SHP77 (cell line): ENCODE data around the gene VANGL2.
A peak's percentile ranks its signal among the peaks of the same experiment; 100 is the strongest.
"Not testable (repeated sequence)": the region's sequence is repeated elsewhere in the genome, so short reads cannot be mapped to it uniquely, and the experiment has no call there.

ENCODE experiments used
- DNase-seq, 2 experiments: peaks; one replicate each; lab custom pipeline; 2025; lab: John Stamatoyannopoulos, UW

VANGL2 gene

DNA sequence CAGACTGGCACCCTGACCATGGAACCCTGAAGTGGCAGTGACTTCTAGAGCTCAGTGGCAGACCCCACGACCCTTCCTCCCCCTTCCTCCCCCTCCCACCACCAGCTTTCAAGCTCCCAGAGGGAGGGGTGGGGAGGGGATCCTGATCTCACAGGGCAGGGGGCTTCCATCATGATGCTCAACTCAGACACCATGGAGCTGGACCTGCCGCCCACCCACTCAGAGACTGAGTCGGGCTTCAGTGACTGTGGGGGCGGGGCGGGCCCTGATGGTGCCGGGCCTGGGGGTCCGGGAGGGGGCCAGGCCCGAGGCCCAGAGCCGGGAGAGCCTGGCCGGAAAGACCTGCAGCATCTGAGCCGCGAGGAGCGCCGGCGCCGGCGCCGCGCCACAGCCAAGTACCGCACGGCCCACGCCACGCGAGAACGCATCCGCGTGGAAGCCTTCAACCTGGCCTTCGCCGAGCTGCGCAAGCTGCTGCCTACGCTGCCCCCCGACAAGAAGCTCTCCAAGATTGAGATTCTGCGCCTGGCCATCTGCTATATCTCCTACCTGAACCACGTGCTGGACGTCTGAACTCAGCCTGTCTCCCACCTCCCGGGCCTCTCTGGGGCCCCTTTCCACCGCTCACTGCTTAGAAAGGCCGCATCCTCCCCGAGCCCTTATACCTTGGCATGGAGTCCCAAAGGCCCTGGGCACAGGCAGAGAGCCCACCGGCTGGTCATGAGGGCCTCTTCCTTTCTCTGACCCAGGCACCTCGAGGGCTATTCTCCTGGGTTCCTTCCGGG lies 29.6 kb upstream of the VANGL2 start:
- DNase-seq = no peak

DNA sequence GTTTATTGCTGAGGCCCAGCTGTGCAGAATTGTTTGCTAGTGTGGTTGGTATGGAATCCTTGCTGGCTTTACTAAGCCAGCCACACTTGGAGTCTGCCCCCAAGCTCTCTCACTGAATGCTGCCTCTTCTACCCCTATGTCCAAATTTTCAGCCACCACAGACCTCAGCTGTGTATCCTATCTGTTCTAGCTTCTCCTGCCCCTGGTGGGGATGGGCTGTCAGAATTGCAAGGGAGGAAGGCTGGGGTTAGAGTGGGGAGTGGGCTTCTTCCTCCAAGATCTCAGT lies 29.1 kb upstream of the VANGL2 start:
- DNase-seq = no peak

DNA sequence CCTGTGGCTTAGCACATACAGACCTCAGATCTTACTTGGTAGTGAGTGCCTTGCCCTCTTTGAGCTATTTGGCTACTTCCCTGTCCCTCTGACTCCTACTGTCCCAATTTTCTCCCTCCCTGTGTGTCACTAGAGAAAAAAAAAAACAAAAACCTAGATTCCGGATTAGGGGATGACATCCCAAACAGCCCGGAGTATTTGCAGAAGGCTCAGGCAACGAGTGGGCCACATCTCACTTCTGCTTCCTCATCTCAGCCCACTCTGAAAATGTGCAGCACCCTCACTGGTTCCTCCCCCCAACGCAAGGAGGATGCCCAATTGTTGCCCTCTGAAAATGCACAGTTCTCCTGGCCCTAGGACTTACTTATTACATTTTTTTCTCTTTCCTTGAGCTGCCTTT lies 28.6 kb upstream of the VANGL2 start:
- no peak for DNase-seq

DNA sequence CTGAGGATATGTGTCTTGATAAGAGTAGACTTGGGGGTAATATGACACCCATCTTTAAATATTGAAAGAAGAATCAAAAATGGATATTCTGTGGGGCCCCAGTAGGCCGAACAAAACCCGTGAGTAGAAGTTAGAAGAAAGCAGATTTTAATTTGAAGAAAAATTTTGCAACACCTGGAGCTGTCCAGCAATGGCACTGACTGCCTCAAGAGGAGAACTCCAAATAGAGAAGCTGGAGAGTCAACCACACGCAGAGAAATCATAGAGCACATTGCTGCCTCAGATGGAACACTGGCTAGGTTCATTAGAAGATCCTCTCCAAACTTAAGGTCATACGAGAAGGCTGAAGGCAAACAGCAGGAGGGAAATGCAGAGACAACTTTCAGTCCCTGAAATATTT lies 26.7 kb upstream of the VANGL2 start:
- no peak for DNase-seq

DNA sequence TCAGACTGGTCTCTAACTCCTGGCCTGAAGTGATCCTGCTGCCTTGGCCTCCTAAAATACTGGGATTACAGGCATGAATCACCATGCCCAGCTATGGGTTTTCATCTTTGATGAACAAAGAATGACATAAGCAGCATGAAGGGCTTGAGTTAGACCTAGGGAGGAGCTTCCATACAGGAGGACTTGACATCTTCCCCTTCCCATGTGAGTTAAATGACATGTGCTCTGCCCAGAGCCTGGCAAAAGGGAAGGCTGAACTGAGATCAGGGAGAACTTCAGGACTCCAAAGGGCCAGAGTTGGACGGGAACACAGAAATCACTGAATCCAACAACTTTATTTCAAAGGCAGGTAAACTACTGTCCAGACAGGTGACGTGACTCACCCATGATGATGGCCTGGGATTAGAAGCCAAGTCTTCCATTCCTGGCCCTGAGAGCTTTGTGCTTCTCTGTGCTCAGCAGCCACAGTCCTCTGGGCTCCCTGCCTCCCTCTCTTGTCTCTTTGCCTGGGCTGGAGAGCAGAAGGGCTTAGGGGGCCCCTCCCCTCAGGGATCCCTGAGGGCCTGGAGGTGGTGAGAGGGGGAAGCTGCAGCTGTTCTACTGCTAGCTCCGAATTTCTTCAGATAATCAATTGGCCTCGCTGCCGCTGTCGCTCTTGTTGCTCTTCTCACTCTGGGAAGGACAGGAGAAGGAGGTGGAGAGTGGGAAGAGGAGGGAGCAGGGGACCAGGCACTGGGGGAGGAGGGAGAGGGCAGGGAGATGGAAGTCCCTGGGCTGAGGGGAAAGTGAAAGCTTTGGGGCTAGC lies 25.9 kb upstream of the VANGL2 start:
- no peak for DNase-seq

DNA sequence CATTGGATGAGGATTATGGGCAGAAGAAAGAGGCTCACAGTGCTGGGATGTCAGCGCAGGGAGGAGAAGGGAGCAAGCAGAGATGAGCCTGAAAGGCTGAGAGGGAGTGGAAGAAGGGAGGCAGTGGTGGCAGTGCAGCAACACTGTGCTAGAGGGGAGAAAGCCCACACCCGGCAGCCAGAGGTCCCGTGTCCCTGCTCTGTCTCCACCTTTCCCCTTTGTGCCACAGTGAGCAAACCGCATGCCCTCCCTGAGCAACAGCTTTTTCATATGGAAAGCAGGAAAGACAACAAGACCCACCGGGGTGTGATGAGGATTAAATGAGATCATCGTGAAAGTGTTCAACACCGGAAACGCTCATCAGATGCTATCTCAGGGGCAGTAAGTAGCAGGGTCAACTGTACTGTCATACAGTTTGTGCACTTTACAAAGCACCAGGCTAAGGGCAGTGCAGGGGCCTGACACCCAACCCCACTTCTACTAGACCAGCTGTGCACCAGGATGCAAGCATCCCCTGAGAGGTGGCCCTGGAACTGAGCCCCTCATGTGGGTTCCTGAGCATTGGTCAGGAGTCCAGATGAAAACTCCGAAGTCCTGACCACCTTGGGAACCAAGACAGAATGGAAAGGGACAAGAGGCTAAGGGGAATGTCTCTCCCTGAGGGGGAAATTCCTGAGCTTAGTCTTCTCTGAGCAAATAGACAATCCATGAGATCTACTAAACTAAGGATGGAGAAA lies 24.4 kb upstream of the VANGL2 start:
- DNase-seq = peak in 1 of 2 experiments; percentile 19

DNA sequence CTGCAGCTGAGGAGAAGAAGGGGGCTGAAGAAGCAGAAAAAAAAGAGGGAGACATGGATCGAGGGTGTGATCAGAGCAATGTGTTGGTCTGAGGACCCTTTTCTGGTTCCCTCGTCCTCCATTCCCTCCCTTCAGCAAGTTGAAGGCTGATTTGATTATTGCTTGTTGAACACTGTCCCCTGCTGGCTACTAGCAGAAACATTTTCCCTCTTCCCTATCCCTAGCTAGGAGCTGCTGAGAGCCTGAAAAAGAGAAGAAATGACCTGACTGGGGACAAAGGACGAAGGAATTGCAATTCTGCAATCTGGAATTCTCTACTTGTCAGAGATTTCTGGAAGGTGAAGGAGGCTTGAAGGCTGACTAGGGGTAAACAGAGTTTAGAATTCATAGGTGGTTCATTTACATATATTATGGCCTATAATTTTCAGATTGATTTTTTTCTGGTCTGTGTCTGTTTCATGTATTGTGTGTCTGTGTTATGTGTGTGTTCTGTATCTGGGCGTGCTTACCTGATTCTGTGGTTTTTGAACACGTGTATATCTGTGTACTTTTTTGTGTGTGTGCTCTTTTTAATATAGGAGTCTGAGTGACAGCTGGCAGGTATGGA lies 23.7 kb upstream of the VANGL2 start:
- peak; percentile 36 to 49 for DNase-seq

DNA sequence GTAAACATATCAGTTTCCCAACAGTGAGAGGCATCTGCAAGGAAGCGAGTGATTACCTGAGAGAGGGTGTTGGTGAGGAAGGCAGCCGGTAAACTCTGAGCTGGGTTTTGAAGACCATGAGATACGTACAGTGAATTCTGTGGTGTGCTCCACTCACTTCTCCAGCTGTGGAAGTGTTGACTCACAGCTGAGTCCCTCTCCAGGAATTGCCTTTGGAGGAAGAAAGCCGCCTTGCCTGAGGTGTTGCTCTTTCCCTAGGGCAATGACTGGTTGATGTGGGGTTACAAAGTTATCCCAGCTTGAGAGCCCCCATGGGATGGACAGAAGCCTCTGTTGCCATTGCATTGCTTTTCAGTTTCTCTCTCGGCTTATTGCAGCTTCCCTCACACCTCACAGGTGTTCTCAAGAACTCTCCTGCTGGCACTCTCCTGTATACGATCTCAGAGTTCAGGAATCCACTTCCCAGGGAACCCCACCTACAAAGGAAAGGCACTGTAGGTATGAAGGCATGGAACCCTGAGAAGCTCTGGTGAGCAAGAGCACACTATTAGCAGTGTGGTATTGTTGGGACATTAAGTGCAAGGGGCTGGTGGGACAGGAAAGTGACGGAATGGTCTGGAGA lies 22.7 kb upstream of the VANGL2 start:
- DNase-seq = no peak

DNA sequence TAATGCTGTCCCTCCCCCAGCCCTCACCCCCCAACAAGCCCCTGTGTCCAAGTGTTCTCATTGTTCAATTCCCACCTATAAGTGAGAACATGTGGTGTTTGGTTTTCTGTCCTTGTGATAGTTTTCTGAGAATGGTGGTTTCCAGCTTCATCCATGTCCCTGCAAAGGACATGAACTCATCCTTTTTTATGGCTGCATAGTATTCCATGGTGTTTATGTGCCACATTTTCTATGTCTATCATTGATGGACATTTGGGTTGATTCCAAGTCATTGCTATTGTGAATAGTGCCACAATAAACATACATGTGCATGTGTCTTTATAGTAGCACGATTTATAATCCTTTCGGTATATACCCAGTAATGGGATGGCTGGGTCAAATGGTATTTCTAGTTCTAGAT lies 15.6 kb upstream of the VANGL2 start:
- not testable (repeated sequence) for DNase-seq

DNA sequence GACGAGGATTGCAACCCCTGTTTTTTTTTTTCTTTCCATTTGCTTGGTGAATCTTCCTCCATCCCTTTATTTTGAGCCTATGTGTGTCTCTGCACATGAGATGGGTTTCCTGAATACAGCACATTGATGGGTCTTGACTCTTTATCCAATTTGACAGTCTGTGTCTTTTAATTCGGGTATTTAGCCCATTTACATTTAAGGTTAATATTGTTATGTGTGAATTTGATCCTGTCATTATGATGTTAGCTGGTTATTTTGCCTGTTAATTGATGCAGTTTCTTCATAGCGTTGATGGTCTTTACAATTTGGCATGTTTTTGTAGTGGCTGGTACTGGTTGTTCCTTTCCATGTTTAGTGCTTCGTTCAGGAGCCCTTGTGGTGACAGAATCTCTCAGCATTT lies 12.0 kb upstream of the VANGL2 start:
- DNase-seq = not testable (repeated sequence)

DNA sequence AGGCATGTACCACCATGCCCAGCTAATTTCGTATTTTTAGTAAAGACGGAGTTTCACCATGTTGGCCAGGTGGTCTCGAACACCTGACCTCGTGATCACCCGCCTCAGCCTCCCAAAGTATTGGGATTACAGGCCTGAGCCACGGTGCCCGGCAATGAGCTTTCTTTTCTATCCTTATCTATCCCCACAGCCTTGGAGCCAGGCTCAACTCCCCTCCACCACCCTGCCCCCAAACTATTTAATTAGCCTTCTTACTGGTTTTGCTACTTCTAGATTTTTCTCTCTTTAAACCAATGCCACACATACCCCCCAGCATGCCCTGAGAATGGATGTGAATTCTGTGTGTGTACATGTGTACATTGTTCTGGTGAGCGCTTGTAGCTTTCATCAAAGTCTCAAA lies 5.7 kb upstream of the VANGL2 start:
- no peak for DNase-seq

DNA sequence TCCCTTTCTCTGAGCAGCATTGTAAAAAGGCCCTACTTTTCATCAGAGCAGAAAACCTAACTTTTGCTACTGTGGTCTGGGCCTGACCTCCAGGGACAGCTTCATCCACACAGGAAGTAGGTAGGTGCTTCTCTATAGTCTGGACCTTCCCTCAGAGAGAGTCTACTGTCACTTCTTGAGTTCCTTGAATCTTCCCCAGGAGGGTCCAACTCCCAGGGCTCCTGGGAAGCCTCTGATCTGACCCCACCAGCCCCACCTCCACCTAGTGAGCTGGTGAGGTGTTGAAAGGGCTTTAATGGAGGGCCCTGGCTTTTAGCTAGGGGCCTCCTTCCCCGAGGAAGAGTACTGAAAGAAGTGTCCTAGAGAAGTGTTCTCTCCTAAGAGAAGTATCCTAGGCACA lies 2.7 kb upstream of the VANGL2 start:
- no peak for DNase-seq

DNA sequence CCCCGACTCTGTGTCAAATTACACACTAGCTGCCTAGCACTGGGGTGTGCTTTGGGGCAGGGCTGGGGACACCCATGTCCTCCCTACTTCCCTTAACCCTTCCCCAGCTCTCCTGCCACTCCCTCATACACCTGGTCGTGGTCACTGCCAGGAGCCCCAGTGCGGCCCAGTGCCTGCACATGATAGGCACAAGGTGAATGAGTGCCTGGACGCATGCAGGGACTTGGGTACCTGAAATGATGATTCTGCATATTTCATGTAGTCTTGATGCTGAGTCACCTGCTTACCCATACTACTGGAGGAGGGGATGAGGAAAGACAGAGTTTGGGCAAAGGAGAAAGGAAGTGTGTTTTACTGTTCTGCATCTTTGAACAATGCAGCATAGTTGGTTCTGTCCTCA lies 1.5 kb upstream of the VANGL2 start:
- DNase-seq = no peak

DNA sequence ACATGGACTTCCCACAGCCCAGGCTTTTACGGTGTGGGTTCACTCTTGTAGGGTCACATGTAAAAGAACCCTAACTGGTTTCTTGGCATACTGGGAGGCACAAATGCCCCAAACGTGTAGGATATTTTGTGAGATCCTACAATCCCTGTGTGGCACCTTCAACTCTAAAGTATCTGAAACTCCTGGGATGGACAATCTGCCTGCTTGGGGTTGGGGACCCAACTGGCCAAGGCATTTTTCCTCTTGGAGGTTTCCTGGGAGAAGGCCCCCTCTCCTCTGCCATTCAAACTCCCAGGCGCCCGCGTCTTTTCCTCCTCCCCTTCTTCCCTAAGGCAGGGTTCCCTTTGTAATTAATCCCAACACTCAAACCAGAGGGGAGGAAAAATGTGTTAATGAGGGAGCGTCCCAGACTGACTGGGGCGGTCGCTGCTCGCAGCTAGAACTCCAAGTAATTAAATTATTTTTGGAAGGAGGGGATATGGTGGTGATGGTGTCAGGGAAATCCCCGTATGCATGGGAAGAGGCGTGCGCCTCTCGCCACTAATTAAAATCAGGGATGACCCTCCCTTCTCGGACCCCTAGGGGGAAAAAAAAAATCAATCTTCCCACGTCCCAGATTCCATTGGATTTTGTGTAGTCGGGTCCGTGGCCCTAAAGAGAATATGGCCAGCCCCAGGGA lies 681 bp upstream of the VANGL2 start:
- DNase-seq = no peak

DNA sequence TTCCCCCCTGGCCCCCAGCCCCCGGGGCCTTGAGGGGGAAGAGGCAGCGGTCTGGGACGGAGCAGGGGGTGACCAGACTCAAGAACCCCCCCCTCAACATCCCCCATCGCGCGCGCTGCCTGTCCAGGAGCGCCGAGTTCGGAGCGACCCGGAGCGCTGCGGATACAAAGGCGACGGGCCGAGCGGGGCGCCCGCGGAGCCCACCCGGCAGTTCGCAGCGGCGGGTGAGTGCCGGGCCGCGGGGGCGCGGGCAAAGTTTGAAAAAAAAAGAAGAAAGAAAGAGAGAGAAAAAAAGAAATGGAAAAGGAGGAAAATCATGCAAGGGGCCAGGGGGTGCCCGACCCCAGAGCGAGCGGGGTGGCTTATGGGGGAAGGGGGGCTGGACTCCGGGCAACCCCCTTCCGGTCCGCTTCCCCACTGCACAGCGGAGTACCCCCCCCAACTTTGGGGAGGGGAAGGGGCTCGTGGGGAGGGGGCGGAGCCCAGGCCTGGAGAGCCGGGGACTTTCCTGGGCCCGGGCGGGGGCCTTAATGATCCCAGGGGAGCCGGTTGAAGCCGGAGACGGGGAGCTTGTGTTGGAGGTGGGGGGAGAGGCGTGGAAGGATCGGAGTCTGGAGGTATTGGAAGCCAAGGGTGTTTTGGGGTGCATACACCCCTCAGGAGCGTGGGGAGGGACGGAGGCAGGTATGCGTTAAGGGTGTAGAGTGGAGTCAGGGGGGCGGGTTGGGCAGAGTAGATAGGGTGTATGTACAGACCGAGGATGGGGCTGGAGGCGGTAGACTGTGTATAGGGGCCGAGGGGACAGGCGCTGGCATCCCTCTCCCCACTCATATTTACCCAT lies 502 bp downstream of the VANGL2 start:
- DNase-seq = no peak

DNA sequence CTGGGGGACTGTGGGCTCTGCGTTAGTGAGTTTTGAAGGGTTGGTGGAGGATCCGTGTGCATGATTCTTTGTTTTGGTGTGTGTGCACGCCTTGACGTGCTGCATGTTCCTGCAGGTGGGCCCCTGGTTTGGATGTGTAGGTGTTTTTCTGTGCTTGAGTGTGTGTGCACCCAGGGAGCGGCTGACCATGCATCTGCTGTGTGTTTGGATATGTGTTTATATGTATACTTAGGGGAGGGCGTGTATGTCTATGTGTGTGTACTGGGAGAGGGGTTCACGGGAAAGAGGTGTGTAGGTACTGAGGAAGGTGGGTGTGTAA lies 1.1 kb downstream of the VANGL2 start:
- no peak for DNase-seq

DNA sequence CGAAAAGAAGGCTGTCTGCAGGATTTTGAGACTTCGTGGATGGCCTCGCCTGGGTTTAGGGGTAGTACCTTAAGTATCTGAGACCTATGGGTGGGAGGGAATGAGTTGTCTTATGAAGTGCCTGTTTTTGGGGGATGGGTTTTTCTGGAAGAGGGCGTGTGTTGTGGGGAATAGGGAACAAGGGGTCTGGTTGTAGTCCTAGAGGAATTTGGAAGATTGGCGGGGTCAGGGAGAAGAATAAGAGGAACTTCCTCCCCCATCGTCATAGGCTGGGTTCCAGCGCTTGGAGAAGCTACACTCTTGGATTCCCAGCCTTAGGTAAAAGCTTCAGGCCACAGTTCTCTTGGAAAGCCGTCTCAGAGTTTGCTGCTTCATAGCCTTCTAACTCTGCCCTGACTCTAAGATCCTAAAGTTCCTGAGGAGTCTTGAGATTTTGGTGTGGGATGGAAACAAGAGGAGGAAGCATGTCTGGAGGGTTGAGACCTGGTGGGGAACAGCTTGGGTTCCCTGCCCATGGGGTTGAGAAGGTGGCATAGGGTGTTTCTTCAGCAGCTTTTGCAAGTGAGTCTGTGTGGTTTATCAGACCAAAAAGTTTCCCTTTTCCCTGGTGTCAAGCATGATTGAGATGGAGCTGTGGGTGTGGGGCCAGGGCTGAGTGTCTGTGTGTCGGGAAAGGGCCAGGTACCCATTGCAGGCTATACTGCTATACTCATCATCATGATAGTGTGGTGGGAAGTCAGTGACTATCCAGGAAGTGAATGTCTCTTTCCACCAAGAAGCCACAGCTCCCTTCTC lies 1.8 kb downstream of the VANGL2 start:
- DNase-seq = no peak

DNA sequence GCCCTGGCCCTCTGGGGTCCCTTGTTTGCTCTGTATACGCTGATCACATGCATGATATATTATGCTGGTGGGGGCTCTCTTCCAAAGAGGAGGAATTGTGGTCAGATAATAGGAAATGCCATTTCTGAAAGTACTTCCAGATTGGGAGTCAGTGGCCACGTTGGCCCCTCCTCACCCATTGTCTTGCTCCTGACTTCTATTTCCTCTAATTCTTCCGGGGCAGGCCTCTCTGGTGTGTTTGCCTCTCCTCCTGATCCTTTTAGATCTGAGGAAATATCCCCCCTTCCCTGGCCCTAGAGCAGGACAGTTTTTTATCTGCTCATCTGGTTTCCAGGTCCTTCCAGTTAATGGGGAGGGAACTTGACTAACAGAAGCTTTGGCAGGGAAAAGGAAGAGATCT lies 2.9 kb downstream of the VANGL2 start:
- no peak for DNase-seq

DNA sequence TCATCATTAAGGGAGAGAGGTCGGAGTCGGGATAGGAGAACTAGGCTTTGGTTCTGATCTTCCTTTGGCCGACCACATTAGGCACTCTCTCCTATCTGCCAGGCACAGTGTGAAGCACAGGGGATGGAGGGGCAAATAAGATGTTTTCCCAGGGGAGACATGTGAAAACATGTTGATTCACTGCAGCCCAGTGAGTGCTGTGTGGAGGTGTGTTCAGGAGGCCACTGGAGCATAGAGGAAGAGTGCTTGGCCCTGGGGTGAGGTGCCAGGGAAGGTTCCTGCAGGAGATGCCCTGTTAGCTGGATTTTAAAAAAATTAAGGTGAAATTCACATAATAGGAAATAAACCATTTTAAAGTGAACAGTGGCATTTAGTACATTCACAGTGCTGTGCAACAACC lies 3.7 kb downstream of the VANGL2 start:
- DNase-seq = no peak

DNA sequence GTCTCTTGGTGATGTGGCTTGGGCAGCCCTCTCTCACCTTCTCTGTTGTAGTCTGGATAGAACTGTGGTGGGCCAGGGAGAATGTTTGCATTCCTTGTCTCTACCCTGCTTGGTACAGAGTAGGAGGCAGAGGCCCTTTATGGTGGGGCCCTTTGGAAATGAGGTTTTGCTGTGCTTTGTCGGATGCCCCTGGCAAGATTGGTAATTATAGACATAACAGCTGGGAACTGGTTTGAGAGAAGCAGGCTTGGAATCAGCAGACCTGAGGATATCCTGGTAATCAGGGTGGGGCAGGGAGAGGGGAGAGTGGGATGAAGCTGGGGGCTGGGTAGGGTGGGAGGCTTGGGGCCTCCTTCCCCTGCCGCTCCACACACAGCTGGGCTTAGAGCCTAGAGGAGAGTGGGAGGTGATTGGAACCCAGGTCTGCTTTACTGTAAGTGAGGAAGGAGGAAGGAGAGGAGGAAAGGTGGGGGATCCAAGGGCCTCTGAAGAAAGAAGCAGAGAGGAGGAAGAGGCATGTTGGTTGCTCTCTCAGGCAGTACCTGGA lies 5.0 kb downstream of the VANGL2 start:
- DNase-seq = no peak
